Measurements from ENCODE around the gene DDX42.

Gene DDX42, protein sequence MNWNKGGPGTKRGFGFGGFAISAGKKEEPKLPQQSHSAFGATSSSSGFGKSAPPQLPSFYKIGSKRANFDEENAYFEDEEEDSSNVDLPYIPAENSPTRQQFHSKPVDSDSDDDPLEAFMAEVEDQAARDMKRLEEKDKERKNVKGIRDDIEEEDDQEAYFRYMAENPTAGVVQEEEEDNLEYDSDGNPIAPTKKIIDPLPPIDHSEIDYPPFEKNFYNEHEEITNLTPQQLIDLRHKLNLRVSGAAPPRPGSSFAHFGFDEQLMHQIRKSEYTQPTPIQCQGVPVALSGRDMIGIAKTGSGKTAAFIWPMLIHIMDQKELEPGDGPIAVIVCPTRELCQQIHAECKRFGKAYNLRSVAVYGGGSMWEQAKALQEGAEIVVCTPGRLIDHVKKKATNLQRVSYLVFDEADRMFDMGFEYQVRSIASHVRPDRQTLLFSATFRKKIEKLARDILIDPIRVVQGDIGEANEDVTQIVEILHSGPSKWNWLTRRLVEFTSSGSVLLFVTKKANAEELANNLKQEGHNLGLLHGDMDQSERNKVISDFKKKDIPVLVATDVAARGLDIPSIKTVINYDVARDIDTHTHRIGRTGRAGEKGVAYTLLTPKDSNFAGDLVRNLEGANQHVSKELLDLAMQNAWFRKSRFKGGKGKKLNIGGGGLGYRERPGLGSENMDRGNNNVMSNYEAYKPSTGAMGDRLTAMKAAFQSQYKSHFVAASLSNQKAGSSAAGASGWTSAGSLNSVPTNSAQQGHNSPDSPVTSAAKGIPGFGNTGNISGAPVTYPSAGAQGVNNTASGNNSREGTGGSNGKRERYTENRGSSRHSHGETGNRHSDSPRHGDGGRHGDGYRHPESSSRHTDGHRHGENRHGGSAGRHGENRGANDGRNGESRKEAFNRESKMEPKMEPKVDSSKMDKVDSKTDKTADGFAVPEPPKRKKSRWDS

DNA sequence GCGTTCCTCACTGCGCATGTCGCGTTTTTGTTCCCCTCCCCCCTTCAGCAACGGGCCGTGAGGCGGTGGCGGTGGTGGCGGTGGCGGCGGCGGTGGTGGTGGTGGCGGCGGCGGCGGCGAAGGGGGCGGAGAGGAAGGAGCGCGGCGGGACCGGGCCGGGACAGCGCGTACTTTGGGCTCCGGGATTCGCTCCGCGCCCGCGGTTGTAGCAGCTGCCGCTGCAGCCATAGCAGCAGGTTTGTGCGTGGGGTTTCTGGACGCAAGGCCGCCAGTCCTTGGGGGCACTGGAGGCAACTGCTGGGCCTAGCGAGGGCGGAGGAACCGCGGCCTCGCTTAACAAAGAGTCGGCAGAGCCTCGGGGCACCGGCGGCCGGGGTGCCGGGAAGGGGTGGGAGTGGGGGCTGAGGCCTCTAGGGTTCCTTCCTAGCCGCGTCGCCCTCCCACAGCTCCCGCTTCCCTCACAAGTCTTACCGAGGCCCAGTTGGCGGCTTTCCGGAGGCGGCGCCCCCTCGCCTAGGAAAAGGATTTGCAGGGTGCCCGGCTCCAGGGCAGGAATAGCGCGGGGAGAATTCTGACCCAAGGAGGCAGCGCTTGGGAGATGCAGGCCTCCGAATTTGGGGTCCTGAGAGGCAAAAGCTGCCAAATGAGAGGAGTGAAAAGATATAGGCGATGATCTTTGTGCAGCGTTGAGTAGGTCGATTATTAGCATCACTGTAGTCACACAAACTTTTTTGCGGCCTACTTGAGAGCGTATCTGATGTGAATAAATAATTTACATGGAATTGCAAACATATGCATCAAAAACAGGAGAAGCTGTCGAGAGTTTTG lies at the start of gene DDX42:
Gene DDX42 (plus strand): TSS at position 30 of the 828 bp plus-strand sequence. CDS start 12,880 bp downstream, outside the sequence.
- peak in 1 of 2 donors; percentile 83 for DNase-seq (ENCODE audit: low read depth in 2 of 2)

GRCh38 chr17:63735691-63736090 lies 38.3 kb upstream of the DDX42 start:
- DNase-seq (ENCODE audit: low read depth in 2 of 2): no peak

GRCh38 chr17:63740464-63741142 lies 33.4 kb upstream of the DDX42 start:
- DNase-seq (ENCODE audit: low read depth in 2 of 2): no peak

DNA sequence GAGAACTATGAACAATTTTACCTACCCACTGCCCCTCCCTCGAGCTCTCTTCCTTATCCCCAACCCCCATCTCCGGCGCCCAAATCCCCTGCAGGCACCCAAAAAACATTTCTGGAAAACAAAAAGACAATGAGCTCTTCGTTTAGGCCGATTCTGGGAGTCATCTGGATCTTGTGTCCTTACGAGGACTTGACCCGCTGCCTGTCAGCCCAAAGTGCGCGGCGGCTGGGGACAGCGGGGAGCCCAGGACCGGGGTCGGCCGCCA lies 32.9 kb upstream of the DDX42 start:
- peak in 1 of 2 donors; percentile 8 for DNase-seq (ENCODE audit: low read depth in 2 of 2)

DNA sequence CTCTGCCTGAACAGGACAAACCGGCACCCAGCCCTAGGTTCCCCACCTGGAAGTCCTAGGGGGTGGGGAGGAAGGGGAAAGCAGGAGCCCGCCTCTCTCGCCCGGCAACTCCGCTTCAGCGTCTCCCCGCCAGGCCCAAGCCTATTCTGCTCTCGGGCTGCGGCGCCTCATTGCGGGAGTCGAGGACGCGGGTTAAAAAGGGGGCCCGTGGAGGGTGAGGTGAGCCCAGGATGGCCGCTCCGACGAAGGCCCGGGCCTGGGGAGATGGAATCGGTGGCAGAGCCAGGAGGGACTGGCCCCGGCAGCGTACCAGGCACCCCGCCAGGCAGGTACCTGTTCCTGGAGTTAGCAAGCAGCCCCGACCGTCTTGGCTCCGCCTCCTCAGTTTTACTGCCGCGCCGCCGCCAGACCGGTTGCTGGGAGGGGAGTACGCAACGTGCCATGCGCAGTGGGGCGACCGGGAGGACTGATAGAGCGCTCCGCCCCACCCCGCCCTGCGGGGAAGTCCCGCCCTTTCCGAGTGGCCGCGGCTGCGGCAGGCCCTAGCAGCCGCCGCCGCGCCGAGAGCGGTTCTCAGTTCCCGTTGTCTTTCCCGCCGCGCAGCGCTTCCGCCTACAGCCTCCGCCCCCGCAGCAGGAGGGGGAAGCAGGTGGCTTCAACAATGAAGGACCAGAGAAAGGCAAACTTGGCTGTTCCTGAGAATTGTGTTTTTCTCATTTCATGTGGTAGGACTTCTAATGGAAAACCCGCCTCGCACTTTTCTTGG lies 32.4 kb upstream of the DDX42 start, which contains the start of gene STRADA:
Gene STRADA (minus strand): TSS at position 392 of the 766 bp plus-strand sequence. CDS start 13,430 bp downstream, outside the sequence.
- peak; percentile 95 to 99 for DNase-seq (ENCODE audit: low read depth in 2 of 2)

GRCh38 chr17:63751806-63752205 lies 22.2 kb upstream of the DDX42 start:
- DNase-seq (ENCODE audit: low read depth in 2 of 2): no peak

DNA sequence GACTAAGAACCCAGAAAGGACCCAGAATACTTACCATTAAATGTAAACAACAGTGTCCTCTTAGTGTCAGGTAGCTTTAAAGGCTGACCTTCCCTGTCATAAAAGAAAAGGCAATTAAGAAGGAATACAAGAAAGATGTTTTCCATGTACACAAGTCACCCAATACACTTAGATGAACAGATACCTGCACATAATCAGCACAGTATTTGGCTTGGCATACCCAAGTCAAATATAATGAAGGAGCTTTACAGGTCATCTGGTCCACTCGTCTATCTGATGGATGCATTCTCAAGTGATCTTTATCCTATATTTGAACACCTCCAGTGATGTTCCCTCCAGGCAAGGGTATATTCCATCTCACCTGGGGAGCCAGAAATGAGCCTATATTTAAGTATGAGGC lies 21.3 kb upstream of the DDX42 start:
- DNase-seq (ENCODE audit: low read depth in 2 of 2): no peak

GRCh38 chr17:63753215-63753614 lies 20.8 kb upstream of the DDX42 start:
- no peak for DNase-seq (ENCODE audit: low read depth in 2 of 2)

DNA sequence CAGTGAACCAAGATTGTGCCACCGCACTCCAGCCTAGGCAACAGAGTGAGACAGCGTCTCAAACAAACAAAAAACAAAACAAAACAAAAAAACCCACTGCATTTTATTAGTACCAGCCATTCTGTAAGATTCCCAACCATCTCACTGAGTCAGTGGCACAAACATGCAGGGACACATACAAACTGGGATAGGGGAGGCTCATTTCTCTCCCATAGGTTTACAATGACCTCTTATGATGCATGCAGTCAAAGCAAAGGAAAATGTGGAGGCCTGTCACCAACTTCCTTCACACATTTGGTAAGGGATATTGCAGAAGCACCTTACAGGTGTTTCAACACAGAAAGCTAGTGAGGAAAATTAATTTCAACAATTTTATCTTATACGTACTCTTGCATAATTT lies 19.9 kb upstream of the DDX42 start:
- DNase-seq (ENCODE audit: low read depth in 2 of 2): no peak

DNA sequence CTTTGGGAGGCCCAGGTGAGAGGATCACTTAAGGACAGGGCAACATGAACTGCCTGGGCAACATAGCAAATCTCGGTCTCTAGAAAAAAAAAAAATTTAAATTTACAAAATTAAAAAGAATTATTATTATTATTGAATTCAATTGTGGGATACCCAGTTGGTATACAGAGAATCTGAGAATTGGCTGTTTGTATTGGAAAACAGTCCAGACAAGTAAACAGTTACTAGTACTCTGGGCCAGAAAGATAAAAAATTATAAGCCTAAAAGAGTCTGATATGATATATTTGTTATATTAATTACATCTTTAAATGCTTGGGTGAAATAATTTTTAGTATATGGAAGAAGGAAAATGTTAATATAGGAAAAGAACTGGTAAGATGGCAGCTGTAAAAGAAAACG lies 15.5 kb upstream of the DDX42 start:
- no peak for DNase-seq (ENCODE audit: low read depth in 2 of 2)

- no peak for DNase-seq (ENCODE audit: low read depth in 2 of 2)
Measured at GRCh38 chr17:63760771-63761539, 13.0 kb upstream of the DDX42 start.

GRCh38 chr17:63762161-63763078 lies 11.6 kb upstream of the DDX42 start:
- DNase-seq (ENCODE audit: low read depth in 2 of 2): no peak

DNA sequence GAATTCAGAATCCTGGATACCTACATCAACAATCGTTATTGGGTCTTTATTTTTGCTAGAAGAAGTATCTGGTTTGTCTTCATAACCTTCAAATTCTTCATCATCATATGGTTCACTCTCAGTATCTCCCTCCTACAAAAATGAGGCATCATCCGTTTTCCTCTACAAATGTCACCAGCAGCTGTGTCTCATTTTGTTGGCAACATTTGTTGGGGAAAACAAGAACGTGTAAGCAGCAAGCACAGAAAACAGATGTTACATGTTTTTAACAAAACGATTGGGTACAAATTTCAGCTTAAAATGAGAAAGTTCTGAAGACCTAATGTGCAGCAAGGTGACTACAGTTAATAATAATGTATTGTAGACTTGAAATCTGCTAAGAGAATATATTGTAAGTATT lies 9.3 kb upstream of the DDX42 start:
- no peak for DNase-seq (ENCODE audit: low read depth in 2 of 2)

DNA sequence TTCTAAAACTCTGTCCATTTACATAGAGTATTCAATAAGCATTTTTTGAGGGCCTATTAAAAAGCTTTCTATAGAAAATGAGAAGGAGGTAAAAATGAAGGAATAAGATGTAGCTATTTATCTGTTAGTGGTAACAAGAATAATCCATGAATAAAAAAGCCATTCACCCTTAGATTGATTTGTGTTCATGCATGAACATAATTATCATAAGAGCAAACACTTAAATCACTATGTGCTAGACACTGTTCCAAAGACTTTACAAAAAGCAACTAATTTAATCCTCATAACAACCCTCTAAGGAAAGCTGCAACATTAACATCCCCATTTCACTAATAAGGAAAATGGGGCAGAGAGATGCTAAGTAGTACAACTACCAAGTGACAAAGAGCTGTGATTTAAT lies 7.2 kb upstream of the DDX42 start:
- DNase-seq (ENCODE audit: low read depth in 2 of 2): no peak

- DNase-seq (ENCODE audit: low read depth in 2 of 2): no peak
Measured at GRCh38 chr17:63768433-63768832, 5.5 kb upstream of the DDX42 start.

- no peak for DNase-seq (ENCODE audit: low read depth in 2 of 2)
Measured at GRCh38 chr17:63772801-63773271, 1.1 kb upstream of the DDX42 start.

GRCh38 chr17:63773272-63774140 lies 464 bp upstream of the DDX42 start, which contains the start of gene CCDC47:
CCDC47 (minus strand) TSS chr17:63773597; CDS start chr17:63766175, 7,422 bp downstream.
- peak; percentile 94 to 95 for DNase-seq (ENCODE audit: low read depth in 2 of 2)

DNA sequence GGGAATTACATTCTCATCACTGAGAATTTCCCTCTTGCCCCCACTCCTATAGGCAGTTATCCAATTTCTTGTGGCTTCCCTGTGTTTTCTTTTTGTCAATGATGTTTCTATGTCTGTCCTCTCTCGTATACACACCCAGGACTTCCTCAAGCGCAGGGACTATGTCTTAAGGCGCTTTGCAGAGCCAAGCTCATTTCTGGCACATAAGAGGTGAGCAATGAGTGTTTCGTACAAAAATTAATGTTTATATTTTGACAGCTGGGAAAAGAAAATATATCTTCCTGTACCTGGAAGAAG lies 947 bp downstream of the DDX42 start:
- DNase-seq (ENCODE audit: low read depth in 2 of 2): no peak

Data from stimulated activated CD8-positive, alpha-beta memory T cell treated with anti-CD3 and anti-CD28 coated beads, Interleukin-2, amount 100 ng/mL, for 1 hour (primary cell).